H1 (cell line): ENCODE measurements around the gene C19orf25. TPM values are rescaled to one million over a fixed set of nuclear protein-coding genes. Genes with fewer than 3 reads are reported as not detected.

Experiments
- CEBPB ChIP-seq: IDR thresholded peaks from 2 replicates; pipeline ENCODE4 v1.6.1; 2012; ENCODE audit warnings: low read depth, low read length
- SUZ12 ChIP-seq: fragments of 200-600 bp; sonication (generic); IDR thresholded peaks from 2 replicates; pipeline ENCODE4 v1.6.1; 2012; ENCODE audit warnings: mild to moderate bottlenecking, inconsistent platforms, low read length, moderate library complexity, mixed read lengths
- polyA plus RNA-seq, 7 experiments: library from polyadenylated mRNA; depleted of rRNA in 3 of 7; stranded (reverse) in 5 of 7; unstranded in 2 of 7; fragments of >200 nt in 5 of 7; fragments of 200-250 nt in 2 of 7; gene quantifications; 1 replicate in 5 of 7; 2 replicates in 1 of 7; 4 replicates in 1 of 7; pipeline versions ENCODE4 v1.2.1 to v1.2.3, GENCODE V29; 2011 to 2013; ENCODE audit warnings: missing spikeins in 2 of 7, mixed read lengths in 2 of 7
- total RNA-seq: library from RNA; stranded (reverse); fragmentation: NEBNext Ultra II Directional; extraction: Animal tissue kit (Norgen Biotek cat#: 25700); gene quantifications from 2 replicates; pipeline ENCODE4 v1.2.1, GENCODE V29; 2021

The C19orf25 gene
- total and polyA plus RNA-seq, 2 of the 8 experiments (the other 6 are each of a cell fraction or from before 2014, with no cell fraction given), result 41.3 to 67.4 TPM

DNA sequence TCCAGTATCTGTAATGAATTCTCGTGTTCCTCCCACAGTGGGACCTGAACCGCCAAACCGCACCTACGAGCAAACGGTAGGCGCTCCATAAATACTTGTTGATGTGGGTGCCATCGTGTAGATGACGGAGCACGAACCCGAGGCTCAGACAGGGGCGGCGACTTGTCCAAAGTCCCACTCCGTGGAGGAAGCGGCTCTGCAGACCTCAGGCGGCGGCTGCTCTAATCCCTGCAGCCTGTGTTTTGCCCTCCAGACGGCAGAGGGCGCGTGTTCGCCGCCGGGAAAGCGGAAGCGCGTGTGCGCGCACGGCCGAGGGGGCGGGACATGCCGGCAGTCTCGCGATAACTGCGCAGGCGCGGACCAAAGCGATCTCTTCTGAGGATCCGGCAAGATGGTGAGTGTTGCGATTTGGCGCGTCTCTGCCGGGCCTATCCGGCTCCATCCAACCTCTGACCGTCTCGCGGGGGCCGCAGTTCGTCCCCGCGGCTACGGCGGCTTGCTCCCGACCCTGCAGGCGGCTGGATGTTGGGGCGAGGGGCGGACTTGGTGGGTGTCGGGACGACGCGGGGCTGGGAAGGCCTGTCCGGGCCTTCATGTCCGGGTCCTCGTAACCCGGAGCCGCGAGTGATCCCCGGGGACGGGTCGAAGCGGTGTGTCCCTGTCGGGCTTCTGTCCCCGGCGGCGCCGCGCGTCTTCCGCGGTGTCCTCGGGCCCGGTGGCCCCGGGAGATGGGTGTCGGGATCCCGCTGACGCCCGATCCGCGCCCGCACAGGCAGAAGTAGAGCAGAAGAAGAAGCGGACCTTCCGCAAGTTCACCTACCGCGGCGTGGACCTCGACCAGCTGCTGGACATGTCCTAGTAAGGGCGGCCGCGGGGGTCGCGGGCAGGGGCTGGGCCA lies 40.7 kb downstream of the C19orf25 start, which contains the start of gene RPS15 (continued):
- TF ChIP-seq SUZ12 (no peak), CEBPB (no peak)
